HG03045 (cell line): ENCODE results near the gene ARL6IP1.

Source experiments
- ATAC-seq: cut with Tn5 transposase; IDR thresholded peaks from one replicate; pipeline ENCODE4 v1.9.1; 2021; ENCODE audit warnings: mild to moderate bottlenecking, moderate library complexity; ENCODE audit not compliant: unreplicated experiment

Gene ARL6IP1

DNA sequence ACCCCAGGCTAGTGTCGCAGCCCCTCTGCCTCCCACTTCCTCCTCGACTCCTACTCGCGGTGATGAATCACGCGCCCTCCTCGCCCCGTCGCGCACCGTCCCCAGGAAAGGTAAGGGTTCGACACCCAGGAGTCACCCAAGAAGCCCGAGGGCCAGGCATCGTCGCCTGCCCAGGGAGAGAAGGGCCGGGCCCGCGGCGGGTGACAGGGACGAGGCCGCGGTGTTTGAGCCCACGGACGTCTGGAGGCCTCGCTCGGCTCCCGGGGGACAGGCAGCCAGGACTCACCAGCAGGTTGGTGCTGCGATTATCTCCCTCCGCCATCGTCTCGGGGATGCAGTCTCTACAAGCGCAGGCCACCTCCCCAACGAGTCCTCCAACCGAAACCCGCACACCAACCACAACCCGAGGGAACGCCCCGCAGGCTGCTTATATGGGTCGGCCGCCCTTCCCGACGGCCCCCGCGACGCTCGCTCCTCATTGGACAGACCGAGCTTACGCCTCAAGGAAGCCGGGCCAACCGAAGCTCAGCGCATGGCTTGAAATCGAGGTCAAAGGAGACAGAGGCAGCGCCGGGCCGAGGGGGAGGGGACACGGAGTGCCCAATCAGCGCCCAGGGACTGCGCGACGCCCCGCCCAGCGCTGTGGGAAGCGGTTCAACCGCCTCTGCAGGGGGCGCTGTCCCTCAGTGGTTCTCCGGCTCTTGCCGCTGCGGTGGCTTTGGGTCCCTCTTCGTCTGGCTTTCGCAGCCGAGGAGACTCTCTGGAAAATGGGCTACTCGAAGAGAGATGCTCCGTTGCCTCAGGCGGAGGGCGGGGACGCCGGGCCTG lies at the start of gene ARL6IP1:
ARL6IP1 (minus strand) TSS at position 405 of the 828 bp plus-strand sequence; CDS start at position 322, 83 bp downstream.
- peak; percentile 96 for ATAC-seq

DNA sequence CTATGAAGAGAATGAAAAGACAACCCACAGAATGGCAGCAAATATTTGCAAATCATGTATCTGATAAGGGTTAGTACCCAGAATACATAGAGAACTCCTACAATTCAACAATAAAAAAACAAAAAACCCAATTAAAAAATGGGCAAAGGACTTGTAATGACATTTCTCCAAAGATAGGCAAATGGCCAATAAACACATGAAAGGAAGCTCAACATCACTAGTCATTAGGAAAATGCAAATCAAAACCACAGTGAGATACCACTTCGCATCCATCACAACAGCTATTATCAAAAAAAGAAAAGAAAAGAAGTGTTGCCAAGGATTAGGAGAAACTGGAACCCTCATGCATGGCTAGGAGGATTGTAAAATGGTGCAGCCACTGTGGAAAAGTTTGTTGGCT lies 45.1 kb upstream of the ARL6IP1 start:
- ATAC-seq, result no peak

DNA sequence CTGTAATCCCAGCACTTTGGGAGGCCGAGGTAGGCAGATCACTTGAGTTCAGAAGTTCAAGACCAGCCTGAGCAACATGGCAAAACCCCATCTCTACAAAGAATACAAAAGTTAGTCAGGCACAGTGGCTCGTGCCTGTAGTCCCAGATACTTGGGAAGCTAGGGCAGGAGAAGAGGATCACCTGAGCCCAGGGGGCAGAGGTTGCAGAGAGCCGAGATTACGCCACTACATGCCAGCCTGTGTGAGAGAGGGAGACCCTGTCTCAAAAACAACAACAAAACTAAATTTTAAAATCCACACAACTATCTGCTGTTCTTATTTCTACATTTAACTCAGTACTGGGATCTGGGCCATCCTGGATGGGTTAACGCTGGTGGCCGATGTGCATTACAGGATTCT lies 41.2 kb upstream of the ARL6IP1 start:
- no peak for ATAC-seq

DNA sequence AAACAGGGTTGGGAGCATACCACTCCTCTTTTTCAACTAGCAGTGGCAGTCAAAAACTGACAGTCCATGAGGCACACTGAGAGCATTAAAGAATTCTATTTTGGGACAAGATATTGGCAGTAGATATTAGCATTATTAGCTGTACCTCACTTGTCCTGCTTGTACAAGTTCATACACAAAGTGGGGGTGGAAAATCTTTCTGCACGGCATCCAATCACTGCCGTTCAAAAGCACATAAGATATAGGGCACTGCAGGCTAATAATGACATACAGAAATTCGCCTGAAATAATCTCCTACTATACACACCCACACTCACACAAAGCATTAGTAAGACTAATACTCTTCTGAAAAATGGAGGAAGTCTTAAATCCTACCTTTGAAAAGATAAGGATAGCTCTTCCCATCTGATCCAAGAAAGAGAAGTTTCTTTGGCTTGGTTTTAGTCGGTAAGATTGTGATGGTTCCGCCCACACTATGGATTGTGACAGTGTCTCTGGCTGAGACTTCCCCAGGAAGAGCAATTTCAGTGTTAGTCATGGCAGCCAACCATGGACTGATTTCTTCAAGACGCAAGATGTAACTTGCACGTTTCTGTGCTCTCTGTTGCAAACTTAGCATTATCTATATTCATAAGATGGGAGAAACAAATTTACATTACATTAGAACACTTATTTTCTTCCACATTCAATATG lies 40.6 kb upstream of the ARL6IP1 start:
- ATAC-seq, result no peak

DNA sequence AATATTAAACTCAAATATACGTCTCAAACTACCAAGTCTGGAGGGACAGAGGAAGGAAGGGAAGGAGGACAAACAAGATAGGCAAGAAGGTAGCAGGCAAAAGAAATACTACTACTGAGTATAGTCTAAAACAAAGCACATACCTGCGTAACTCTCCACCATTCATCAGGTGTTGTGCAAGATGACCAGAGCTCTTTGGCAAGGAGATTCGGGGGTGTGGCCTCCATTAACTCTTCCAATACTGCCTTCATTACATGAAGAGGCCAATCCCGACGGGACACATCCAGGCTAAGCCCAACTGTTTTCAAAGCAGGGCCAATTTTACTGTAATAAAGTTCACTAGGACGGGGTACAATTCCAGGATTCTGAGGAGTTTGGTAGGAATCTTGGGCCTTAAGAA lies 38.2 kb upstream of the ARL6IP1 start:
- no peak for ATAC-seq

DNA sequence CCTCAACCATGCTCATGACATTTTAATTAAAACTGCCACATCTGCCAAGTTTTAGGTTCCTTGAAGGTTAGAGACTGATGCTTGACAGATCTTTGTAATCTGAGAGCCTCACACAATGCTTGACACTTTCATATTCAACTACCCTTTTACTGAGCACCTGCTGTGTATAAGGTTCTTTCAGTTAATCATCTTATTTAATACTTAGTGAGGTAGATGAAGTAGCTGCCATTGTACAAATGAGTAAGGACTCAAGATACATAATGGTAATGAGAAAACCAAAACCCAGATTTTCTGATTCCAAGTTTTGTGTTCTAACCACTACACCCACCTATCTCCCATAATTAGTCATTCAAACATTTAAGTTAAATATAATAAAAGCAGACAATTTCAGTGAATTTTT lies 35.4 kb upstream of the ARL6IP1 start:
- no peak for ATAC-seq

DNA sequence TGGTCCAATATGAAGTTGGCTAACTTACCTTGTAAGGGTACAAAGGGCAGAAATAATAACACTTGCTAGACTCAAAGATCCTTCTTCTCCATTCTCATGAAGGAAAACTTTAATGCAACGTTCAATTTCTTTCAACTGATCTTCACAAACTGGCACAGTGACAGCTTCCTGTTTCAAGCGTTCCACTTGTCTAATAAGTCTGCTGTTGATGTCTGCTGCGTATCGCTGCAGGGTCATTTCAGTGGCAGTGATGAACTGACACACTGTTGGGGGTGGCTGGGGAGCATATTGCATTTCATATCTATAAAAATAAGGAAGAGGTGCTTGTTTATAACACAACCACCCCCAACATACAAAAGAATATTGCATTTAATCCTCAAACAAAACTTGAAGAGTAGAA lies 33.5 kb upstream of the ARL6IP1 start:
- no peak for ATAC-seq

DNA sequence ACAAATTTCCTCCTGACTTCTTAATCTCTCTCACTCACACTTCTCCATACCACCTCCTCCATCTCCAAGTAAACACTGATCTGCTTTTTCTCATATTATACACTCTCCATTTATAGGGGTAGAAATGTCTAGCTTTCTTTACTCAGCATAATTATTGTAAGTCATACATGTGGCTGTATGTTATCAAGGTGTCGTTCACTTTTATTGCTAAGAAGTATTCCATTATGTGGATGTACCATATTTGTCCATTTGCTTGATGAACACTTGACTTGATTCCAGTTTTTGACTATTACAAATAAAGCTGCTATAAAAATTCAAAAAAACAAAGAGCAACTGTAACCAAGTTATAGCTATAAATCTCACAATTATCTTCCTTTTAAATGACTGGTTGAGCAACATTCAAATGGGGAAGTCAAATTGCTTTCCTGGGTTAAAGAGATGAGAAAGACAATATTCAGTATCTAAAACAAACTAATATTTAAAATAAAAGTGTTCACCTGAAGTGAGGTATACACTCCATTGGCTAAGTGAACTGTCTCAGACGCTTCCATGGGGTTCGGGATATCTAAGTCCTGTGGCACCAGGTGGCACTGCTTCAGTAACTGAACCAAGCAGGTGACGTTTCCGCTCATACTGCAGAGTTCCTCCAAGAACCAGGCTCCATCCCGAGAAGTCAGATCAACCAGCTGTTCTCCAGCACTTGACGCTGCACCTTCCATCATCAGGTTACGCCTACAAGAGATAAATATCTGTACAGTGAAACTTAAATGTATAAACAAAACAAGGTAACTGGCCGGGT lies 32.6 kb upstream of the ARL6IP1 start:
- no peak for ATAC-seq

DNA sequence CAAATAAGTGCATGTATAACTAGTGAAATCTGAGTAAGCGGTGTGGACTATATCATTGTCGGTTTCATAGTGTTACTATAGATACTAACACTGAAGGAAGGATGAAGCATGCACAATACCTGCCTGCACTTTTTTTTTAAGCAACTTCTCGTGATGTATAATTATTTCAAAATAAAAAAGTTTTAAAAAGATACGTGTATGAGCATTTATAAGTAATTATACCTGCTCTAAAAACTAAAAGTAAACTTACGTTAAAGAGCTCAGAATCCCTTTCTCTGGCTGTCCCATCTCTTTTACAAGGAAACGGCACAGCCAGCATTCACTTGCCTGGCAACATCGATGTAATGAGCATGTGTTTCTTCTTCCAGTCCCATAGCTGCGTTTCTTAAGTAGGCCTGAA lies 31.3 kb upstream of the ARL6IP1 start:
- no peak for ATAC-seq

DNA sequence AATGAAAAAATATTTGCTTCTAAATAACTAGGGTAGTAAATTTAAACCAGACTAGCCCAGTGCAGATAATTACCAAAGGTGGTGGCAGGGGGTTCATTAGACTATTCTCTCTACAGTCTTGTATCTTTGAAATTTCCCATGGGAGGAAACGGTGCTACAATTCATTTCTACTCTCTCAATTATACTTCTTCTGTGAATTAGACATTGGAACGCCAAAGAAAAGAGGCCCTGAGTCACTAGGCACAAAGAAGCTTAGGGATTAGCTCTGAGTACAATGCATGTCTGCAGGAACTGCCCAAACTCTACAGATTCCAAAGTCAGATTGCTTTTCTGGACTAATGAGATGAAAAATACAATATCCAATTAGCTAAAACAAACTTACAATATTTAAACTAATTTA lies 30.7 kb upstream of the ARL6IP1 start:
- ATAC-seq, result no peak

DNA sequence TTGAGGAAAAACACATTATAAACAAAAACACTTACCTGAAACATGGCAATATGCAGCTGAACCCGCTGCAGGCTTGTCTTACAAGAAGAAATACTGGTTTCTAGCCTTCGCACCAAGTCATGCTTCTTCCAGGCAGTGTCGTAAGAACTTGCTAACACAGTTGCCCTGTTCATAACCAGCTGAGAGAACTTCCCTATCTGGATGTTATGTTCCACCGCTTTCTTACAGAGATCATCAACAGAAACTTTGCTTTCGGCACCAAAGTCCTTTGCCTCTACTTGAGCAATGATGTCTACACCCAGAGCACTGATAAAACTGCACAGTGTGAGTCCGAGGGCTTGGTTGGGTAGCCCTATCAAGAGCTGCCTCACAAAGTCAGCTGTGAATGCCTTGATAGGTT lies 27.9 kb upstream of the ARL6IP1 start:
- ATAC-seq, result no peak

DNA sequence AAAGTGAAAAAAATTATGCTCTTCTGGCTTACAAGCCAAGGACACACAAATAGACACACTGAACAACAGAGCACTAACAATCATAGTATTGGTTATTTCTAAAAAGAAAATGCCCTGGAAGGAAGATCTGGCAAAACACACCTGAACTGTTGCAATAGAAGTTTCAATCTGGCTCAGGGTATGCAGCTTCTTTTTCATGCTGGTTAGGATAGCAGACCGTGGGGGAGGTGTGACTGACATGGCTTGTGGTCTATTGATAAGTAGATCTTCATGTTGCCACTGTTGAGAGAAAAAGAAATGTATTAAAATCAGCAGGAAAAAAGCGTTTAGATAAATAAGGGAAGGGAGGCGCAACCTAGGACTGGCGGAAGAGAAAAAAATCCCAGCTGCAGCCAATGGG lies 26.5 kb upstream of the ARL6IP1 start:
- ATAC-seq, result no peak

DNA sequence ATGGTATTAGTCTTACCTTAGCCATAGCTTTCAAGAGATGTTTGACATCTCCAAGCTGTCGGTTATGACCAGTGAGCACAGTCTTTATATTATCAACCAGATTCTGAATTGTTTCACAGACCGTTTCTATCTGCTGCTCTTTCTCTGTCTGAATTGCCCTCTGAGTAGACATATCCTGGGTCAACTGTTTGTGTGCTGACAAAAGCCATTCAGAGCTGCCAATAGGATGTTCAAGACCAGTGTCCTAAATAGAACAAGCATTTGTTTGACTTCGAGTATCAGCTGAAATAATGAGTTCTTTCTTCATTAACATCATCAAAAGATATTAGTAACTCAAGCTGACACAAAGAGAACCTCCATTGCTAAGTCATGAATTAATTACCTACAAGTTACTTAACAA lies 14.9 kb upstream of the ARL6IP1 start:
- ATAC-seq, result no peak

DNA sequence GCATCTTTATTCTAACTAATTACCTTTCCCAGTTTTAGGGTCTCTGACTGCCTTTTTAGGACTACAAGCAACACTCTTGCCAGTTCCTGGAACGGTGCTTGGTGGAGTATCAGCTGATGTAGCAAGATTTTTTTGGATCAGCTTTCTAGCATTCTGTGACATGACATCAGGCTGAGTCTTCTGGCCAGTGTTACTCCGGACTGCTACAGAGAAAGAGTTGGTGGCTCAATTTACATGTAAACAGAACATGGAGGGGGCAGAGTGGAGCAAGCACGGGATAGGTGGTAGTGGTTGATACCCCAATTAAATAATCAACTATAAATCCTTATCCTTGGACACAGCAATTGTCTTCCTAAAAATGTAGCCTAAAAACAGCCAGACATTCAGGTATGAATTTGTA lies 10.6 kb upstream of the ARL6IP1 start:
- no peak for ATAC-seq

DNA sequence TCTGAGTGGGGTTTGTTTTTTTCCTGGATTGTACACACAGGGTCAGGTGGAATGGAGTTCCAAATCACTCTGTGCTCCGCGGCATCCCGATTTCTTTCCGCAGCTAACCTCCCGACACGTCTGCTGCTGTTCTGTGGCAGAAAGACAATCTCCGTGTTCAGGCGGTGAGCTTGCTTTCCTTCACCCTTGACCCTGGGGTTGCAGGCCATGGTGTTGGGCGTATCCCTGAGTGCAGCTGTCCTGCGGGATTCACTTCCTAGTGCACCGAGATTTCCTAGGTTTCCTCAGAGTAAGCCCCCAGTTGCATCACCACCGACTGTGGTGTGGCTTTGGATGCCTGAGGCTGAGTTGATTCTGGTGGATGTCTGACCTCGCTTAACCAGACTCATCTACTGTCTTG lies 7.8 kb upstream of the ARL6IP1 start:
- ATAC-seq, result no peak

DNA sequence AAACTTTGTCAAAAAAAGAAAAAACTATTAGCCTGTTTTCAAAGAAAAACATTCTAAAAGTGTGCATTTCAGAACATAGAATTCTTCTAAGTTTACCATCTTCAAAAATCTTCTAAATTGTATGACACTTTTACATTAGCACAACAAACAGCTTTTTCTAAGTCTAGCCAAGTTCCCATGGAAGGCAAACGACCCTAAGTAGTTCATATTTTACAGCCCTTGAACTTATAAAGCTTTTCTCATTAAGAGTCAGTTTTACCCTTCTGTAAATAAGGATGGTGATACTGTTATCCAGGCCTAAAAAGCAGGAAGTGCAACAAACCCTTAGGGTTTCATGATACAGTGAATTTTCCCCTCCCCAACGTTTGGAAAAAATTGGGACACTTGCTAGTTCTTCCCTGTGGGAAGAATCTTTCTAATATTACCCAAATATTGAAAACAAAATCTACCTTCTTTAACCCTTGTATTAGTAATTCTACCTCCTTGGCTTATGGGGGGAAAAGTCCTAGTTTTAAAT lies 4.0 kb upstream of the ARL6IP1 start:
- ATAC-seq, result no peak

DNA sequence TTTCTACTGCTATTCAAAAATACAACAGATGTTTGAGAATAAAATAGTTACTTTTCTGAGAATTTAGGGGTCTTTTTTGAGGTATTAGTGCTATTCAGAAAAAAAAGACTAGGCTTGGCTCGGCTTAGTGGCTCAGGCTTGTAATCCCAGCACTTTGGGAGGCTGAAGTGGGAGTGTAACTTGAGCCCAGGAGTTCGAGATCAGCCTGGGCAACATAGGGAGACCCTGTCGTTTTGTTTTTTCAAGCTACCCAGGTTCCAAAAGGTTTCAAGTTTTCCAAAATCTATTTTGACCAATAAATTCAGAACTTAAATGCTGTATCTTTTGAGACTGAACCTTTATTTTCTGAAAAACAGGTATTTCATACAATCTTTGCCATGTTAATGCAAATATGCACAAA lies 3.2 kb upstream of the ARL6IP1 start:
- no peak for ATAC-seq

DNA sequence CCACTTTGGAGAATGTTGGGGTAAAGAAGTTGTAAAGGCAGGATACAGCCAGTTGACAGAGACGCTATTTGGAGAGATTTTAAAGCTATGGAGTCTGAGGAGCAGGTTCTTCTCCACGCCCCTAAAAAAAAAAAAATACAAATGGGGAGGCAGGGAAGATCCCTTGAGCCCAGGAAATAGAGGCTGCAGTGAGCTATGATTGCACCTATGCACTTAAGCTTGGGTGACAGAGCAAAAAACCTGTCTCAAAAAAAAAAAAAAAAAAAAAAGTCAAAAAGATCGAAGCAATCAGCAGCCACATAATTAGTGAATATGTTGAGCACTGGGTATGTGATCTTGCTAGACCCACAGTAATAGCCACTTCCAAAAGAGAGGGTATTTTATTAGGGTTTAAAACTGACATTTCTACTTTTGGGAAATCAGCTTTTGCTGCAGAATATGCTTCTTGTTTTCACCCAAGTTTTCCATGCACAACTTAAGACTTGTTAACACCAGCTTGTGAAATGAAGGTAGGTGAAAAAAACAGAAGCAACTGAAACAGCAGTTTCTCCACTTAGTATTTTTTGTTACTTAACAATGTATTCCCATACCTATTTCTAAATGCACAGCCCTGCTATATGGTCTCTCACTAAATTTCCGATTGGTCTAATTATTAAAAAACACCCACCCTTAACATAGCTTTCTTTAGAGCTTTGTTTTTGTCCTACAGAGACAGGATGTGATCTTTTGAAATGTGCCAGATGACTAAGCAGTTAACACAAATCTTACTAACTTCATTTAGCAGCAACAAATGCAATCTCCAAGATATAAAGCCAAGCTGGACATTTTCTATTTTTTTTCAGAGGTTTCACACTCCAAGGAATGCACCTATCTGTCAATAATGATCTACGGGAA lies 2.5 kb upstream of the ARL6IP1 start:
- no peak for ATAC-seq

DNA sequence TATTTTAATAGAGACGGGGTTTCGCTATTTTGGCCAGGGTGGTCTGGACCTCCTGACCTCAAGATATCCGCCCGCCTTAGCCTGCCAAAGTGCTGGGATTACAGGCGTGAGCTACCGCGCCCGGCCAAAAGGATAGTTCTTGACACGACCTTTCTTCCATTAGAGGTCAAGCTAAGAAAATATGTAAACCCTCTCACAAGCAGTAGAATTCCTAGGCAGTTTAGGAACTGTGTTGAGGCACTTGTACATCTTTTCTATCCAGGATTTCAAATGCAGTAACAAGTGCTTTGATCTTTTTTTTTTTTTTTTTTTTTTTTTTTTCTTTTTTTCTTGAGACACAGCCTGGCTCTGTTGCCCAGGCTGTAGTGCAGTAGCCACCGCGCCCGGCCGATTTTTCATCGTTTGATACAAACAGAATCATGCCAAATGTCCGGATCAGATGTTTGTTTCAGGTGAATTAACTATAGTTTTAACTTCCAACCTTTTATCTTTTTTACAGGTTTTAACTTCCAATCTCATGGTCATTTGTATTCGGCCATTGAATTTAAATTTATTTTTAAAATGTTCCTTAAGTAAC lies 1.5 kb upstream of the ARL6IP1 start:
- ATAC-seq, result no peak

DNA sequence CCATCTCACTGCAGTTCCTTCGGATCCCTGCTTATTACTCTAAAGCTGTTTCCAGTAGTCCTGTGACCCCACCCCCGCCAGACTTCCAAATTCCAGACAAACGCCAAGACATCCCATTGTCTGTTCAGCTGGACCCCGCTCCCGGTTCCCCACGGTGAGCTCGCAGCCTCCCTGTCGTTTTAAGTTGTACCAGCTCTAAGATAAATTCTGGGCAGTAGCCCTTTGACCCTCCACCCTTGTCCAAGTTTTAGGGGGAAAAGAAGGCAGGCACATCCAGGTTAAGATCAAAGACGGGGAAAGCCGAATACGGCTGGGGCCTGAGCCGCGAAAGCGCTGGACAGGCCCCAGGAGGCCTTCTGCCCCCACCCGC lies 589 bp downstream of the ARL6IP1 start:
- ATAC-seq, result no peak
